HCEC 1CT (cell line): ENCODE data around the gene CPNE2.
A peak's percentile ranks its signal among the peaks of the same experiment; 100 is the strongest.
"Not testable (repeated sequence)": the region's sequence is repeated elsewhere in the genome, so short reads cannot be mapped to it uniquely, and the experiment has no call there.

Experiments
- DNase-seq: peaks from one replicate; pipeline ENCODE4 v3.0.0-alpha.2; 2017

Gene CPNE2

DNA sequence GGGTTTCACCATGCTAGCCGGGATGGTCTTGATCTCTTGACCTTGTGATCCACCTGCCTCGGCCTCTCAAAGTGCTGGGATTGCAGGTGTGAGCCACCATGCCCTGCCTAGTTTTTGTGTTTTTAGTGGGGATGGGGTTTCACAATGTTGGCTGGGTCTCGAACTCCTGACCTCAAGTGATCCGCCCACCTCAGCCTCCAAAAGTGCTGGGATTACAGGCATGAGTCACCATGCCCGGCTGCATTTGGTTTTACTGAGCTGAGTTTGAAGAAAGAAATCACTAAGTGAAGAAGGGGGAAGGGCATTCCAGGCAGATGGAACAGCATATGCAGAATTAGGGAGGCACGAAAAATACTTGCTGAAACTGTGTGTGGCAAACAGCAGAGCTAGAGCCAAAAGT is 7.6 kb downstream of the CPNE2 start:
- DNase-seq = peak; percentile 51

- DNase-seq = no peak
Measured at GRCh38 chr16:57100445-57100844, 8.1 kb downstream of the CPNE2 start.

DNA sequence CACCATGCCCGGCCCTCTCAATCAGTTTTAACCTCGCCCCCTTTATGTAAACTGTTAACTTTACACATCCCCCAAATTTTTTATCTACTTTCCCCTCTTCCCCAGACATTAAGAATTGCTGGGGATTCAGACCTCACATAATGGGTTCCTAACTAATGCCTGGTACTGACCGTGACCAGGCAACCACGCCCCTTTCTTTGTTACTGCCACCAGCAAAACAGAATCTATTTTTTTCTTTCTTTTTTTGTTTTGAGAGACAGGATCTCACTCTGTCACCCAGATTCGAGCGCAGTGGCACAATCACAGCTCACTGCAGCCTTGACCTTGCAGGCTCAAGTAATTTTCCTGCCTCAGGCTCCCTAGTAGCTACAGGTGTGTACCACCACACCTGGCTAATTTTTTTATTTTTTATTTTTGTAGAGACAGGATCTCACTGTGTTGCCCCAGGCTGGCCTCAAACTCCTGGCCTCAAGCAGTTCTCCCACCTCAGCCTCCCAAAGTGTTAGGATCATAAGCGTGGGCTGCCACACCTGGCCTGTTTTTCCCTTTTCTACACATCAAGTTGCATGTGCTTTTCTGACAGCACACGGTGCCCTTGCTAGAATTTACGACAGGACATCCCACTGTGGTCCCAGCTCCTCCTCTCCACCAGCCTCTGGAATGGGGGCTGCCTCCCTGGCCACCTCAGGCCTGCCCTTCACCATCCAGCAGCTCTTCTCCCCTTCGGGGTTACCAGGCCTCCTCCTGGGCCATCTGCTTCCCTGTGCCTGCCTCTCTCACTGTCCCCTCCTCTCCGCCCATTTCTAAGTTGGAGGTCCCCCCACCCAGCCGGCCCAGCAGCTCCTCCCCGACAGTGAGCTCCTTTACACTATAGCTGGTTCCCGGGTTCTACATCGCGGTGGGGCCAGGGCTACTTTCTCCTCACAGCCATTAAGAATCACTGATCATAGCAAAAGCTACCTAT is 10.8 kb downstream of the CPNE2 start:
- DNase-seq = no peak

DNA sequence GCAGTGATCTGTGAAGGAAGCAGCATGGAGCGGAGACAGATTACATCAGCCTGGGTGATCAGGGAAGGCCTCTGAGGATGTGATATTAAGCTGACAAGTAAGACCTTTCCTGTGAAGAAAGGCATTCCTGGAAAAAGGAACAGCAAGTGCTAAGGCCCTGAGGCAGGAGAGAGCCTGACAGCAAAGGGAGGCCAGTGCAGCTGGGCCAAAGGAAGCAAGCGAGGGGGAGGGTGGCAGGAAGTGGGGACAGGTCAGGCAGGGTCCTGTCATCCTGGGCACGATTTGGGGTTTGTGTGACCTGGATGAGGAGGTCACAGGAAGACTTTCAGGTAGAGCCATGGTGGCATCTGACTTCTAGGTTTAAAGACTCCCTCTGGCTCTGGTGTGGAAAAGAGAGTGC is 12.3 kb downstream of the CPNE2 start:
- DNase-seq = no peak

- DNase-seq = no peak
Measured at GRCh38 chr16:57105184-57105583, 12.8 kb downstream of the CPNE2 start.

DNA sequence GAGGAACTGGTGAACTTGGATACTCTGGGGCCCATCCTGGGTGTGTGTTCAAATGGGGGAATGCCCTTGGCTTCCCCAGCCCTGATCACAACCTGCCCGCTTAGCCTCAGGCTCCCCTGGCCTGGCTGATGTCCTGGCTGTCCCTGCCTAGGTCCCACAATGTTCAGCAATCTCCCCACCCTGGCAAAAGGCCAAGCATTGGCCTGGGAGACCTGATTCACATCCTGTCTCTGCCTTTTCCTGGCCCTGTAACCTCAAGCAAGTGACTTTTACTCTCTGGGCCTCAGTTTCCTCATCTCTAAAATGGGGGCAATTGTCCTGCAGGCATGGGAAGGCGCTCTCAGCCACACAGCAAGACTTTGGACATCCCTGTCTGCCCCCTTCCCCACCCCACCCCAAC is 14.4 kb downstream of the CPNE2 start:
- no peak for DNase-seq

GRCh38 chr16:57107321-57107922 is 15.0 kb downstream of the CPNE2 start:
- no peak for DNase-seq

- DNase-seq = no peak
Measured at GRCh38 chr16:57108432-57108831, 16.0 kb downstream of the CPNE2 start.

DNA sequence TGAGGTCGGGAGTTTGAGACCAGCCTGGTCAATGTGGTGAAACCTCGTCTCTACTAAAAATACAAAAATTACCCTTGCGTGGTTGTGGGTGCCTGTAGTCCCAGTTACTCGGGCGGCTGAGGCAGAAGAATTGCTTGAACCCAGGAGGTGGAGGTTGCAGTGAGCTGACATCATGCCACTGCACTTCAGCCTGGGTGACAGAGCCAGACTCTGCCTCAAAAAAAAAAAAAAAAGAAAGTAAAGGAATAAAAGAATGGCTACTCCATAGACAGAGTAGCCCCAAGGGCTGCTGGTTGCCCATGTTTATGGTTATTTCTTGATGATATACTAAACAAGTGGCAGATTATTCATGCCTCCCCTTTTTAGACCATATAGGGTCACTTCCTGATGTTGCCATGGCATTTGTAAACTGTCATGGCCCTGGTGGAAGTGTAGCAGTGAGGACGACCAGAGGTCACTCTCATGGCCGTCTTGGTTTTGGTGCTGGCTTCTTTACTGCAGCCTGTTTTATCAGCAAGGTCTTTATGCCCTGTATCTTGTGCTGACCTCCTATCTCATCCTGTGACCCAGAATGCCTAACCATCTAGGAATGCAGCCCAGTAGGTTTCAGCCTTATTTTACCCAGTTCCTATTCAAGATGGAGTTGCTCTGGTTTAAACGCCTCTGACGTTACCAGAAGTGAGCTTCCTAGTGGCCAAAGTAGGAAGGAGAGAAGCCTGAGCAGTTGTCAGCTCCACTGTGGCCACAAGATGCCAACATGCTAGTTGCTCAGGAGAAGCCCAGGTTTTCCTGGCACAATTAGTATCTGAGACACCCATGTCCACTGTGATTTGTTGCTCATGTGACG is 17.1 kb downstream of the CPNE2 start:
- DNase-seq = not testable (repeated sequence)

DNA sequence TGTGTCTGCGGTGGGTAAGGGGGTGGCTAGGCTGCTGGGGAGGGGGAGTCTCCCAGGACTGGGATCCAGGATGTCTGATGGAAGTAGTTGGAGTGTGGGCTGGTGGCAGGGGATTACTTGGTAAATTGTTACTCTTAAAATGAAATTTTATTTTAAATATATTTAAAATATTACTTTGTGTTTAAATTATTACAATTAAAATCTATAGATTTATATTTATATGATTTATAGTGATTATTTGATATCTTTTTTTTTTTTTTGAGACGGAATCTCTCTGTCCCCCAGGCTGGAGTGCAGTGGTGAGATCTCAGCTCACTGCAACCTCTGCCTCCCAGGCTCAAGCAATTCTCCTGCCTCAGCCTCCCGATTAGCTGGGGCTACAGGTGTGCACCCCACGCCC is 18.6 kb downstream of the CPNE2 start:
- DNase-seq = no peak

GRCh38 chr16:57111420-57111819 is 19.0 kb downstream of the CPNE2 start:
- DNase-seq = no peak

GRCh38 chr16:57112403-57113041 is 20.1 kb downstream of the CPNE2 start:
- DNase-seq = no peak

DNA sequence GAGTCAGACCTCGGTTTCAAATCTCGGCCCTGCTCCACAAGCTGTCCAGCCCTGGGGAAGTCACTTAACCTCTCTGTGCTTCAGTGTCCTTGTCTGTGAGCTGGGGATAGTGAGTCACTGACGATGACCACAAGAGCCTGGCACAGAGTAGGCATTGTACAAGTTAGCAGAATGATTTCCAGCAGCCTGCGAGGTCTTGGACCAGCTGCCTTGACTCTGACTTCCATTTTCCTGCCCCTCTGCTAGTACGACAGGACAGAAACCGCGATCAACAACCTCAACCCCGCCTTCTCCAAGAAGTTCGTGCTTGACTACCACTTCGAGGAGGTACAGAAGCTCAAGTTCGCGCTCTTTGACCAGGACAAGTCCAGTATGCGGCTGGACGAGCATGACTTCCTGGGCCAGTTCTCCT is 20.7 kb downstream of the CPNE2 start:
- DNase-seq = no peak

GRCh38 chr16:57113664-57114063 is 21.3 kb downstream of the CPNE2 start:
- DNase-seq = no peak

- no peak for DNase-seq
Measured at GRCh38 chr16:57115168-57115513, 22.8 kb downstream of the CPNE2 start.

GRCh38 chr16:57115514-57116182 is 23.3 kb downstream of the CPNE2 start:
- DNase-seq = no peak

GRCh38 chr16:57118461-57119084 is 26.2 kb downstream of the CPNE2 start:
- no peak for DNase-seq

- no peak for DNase-seq
Measured at GRCh38 chr16:57123216-57123973, 31.0 kb downstream of the CPNE2 start.

GRCh38 chr16:57123974-57124674 is 31.7 kb downstream of the CPNE2 start:
- no peak for DNase-seq

DNA sequence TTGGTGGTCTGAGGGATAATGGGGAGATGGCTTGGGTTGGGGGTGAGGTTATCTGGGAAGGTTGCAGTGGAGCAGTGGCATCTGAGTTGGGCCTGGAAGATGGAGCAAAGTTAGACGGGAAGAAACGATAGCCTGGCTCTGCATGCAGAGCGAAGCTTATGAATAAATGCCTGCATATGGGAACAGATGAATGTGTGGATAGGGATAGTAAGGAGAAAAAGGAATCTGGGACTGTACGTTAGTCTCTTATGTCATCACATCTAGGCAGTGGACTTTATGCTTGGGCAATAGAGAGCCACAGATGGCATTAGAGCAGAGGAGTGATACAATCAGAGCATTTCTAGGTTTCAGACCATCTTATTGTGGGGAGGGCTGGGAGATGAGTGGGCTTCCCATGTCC is 33.0 kb downstream of the CPNE2 start:
- no peak for DNase-seq

- no peak for DNase-seq
Measured at GRCh38 chr16:57125969-57126368, 33.6 kb downstream of the CPNE2 start.
